Breast epithelium (tissue), 4 donors: ENCODE results near the gene DIS3L2. TPM values are rescaled to one million over a fixed set of nuclear protein-coding genes. Genes with fewer than 3 reads are reported as not detected.
"Not testable (repeated sequence)": the region's sequence is repeated elsewhere in the genome, so short reads cannot be mapped to it uniquely, and the experiment has no call there.

Experiments
- DNase-seq, 2 donors: peaks; one replicate each; pipeline ENCODE4 v3.0.0-alpha.2; 2019; ENCODE audit warnings: low spot score in 2 of 2
- H3K27ac ChIP-seq, 2 donors: fragments of 200-600 bp; sonication (generic) in 1 of 2; one replicate each; pipeline ENCODE4 v1.5.1; 2016 to 2019; ENCODE audit warnings: mild to moderate bottlenecking in 1 of 2
- H3K27me3 ChIP-seq, 2 donors: fragments of 200-600 bp; sonication (generic) in 1 of 2; one replicate each; pipeline versions ENCODE4 v1.5.1 to v1.6.0; 2017 to 2019; ENCODE audit warnings: control low read depth in 1 of 2, mild to moderate bottlenecking in 1 of 2
- H3K36me3 ChIP-seq: fragments of 200-600 bp; one replicate; pipeline ENCODE4 v1.5.1; 2019
- H3K4me1 ChIP-seq, 2 donors: fragments of 200-600 bp; sonication (generic); one replicate each; pipeline ENCODE4 v1.5.1; 2016 to 2019; ENCODE audit warnings: control low read depth in 1 of 2
- H3K4me3 ChIP-seq, 3 donors: fragments of 200-600 bp; sonication (generic); 1 replicate in 2 of 3; 2 replicates in 1 of 3; pipeline ENCODE4 v1.5.1; 2016 to 2019; ENCODE audit warnings: mild to moderate bottlenecking in 3 of 3, moderate library complexity in 2 of 3
- H3K9me3 ChIP-seq, 2 donors: fragments of 200-600 bp; sonication (generic) in 1 of 2; one replicate each; pipeline ENCODE4 v1.5.1; 2016 to 2019; ENCODE audit warnings: control low read depth in 1 of 2
- POLR2A ChIP-seq: fragments of 450-650 bp; IDR thresholded peaks from one replicate; pipeline ENCODE4 v1.6.1; 2016; ENCODE audit warnings: antibody characterized with exemption, mild to moderate bottlenecking, moderate library complexity
- POLR2AphosphoS5 ChIP-seq, 3 donors: sonication (generic); formaldehyde crosslinking; IDR thresholded peaks; one replicate each; pipeline ENCODE4 v1.6.1; 2017; ENCODE audit warnings: antibody characterized with exemption in 3 of 3
- intact Hi-C: fragments of 100-400 bp; cut with DNase I; formaldehyde crosslinking; loops from one replicate; pipeline ENCODE4 v1.15.1; 2023; ENCODE audit warnings: low total_unique reads
- total RNA-seq, 3 donors: library from RNA; depleted of rRNA; stranded (reverse); fragments of >200 nt; gene quantifications; one replicate each; pipeline ENCODE4 v1.1.0, GENCODE V29; 2016
- TF ChIP-seq, protein P1 (sequence below), 3 donors: fragments of 450-650 bp; IDR thresholded peaks; one replicate each; pipeline ENCODE4 v1.5.1; 2016 to 2017; ENCODE audit warnings: antibody characterized with exemption in 3 of 3, mild to moderate bottlenecking in 3 of 3, moderate library complexity in 3 of 3

Gene DIS3L2
- total RNA-seq, 3 donors from 2014 or later = 19.2 to 38.9 (median 33.4) TPM

DNA sequence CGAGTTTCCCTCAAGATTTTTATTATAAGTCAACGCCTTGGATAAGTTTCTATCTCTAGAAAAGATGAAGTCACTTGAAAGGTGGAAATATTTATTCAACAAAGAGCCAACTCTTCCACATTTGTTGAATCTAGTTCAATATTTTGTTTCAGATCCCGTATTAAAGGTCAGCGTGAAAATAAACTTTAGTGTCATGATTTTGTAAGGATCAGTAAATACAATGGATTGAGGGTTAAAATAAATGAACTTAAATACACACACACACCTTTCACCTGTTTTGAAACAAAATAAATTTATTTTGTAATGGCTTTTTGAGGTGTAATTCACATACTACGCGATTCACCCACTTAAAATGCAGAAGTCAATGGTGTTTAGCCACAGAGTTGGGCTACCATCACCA is 19.3 kb upstream of the DIS3L2 start:
- H3K36me3 ChIP-seq = no peaks in the 10 kb centered on the region
- H3K27ac ChIP-seq = no peak overlapping the region
- H3K4me3 ChIP-seq = no peak overlapping the region
- no peak for TF ChIP-seq POLR2A
- TF ChIP-seq POLR2AphosphoS5 (IDR thresholded peaks at IDR 0.05) = no peak
- TF ChIP-seq, protein P1, sequence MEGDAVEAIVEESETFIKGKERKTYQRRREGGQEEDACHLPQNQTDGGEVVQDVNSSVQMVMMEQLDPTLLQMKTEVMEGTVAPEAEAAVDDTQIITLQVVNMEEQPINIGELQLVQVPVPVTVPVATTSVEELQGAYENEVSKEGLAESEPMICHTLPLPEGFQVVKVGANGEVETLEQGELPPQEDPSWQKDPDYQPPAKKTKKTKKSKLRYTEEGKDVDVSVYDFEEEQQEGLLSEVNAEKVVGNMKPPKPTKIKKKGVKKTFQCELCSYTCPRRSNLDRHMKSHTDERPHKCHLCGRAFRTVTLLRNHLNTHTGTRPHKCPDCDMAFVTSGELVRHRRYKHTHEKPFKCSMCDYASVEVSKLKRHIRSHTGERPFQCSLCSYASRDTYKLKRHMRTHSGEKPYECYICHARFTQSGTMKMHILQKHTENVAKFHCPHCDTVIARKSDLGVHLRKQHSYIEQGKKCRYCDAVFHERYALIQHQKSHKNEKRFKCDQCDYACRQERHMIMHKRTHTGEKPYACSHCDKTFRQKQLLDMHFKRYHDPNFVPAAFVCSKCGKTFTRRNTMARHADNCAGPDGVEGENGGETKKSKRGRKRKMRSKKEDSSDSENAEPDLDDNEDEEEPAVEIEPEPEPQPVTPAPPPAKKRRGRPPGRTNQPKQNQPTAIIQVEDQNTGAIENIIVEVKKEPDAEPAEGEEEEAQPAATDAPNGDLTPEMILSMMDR (IDR thresholded peaks at IDR 0.05) = no peak
- H3K4me1 ChIP-seq = no peaks in the 10 kb centered on the region
- DNase-seq = no peak
- intact Hi-C loops = no loop called here
- H3K27me3 ChIP-seq = no peaks in the 10 kb centered on the region
- no peaks in the 10 kb centered on the region for H3K9me3 ChIP-seq

DNA sequence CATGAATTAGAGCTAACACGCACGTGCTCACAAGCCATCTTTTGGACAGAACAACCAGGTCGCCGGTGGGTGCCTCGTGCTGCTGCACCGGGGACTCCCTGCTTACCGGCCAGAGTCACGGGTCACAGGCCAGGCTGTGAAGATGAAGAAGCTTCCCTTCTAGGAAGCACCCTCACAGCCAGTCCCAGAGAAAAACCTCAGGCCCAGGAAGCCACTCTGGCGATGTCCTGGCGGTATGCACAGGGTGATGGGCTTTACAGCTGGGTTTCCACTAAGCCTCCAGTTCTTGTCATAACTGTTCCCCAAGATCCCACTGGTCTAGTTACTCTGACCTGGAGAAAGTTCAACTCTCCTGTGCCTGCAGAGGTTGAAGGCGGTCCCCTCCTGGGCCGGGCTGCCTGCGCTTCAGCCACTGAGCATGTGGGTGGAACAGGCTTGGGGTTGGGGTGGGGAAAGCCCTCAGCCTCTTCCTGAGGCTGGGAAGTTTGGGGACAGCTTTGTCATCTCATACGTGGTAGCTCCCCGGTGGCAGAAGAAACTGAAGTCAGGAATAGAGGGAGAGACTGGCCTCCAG is 15.2 kb upstream of the DIS3L2 start:
- TF ChIP-seq POLR2AphosphoS5 (IDR thresholded peaks at IDR 0.05) (no peak), POLR2A (no peak)
- TF ChIP-seq, protein P1 (IDR thresholded peaks at IDR 0.05) = no peak
- Histone ChIP-seq H3K4me3 (no peak overlapping the region), H3K27me3 (no peaks in the 10 kb centered on the region), H3K9me3 (no peaks in the 10 kb centered on the region), H3K4me1 (no peaks in the 10 kb centered on the region), H3K36me3 (no peaks in the 10 kb centered on the region), H3K27ac (no peak overlapping the region)
- no peak for DNase-seq
- intact Hi-C loops = no loop called here

DNA sequence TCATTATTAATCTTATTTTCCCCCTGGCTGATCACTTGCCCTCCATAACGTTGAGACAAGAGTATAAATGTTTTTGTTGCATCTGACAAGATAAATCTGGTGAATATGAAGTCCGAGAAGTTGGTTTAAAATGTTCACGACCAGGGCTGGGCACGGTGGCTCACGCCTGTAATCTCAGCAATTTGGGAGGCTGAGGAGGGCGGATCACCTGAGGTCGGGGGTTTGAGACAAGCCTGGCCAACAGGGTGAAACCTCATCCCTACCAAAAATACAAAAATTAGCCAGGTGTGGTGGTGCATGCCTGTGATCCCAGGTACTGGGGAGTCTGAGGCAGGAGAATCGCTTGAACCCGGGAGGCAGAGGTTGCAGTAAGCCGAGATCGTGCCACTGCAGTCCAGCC is 14.4 kb upstream of the DIS3L2 start:
- H3K36me3 ChIP-seq, H3K9me3 ChIP-seq, H3K27me3 ChIP-seq, DNase-seq, H3K4me1 ChIP-seq, H3K27ac ChIP-seq, H3K4me3 ChIP-seq, intact Hi-C loops: not testable (repeated sequence)

DNA sequence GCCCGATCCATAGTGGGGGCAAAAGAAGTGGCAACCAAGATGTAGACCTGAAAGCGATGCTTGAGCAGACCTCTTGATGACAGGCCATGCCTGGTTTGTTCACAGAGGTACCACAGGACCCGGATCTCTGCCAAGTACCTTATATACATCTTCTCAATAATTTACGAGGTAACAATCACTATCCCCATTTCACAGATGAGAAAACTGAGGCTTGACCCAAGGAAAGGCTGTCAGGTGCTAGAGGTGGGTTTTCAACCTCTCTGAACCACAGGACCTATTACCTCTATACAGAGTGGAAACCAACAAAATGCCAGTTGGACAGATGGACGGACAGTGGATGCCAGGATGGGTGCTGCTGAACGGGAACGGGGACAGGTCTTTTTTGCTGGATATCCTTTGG is 13.8 kb upstream of the DIS3L2 start:
- intact Hi-C loops = no loop called here
- no peaks in the 10 kb centered on the region for H3K36me3 ChIP-seq
- DNase-seq = no peak
- H3K4me3 ChIP-seq = no peak overlapping the region
- no peaks in the 10 kb centered on the region for H3K27me3 ChIP-seq
- no peaks in the 10 kb centered on the region for H3K9me3 ChIP-seq
- TF ChIP-seq POLR2A (no peak), POLR2AphosphoS5 (IDR thresholded peaks at IDR 0.05) (no peak)
- TF ChIP-seq, protein P1 (IDR thresholded peaks at IDR 0.05) = no peak
- H3K4me1 ChIP-seq = no peaks in the 10 kb centered on the region
- no peak overlapping the region for H3K27ac ChIP-seq

DNA sequence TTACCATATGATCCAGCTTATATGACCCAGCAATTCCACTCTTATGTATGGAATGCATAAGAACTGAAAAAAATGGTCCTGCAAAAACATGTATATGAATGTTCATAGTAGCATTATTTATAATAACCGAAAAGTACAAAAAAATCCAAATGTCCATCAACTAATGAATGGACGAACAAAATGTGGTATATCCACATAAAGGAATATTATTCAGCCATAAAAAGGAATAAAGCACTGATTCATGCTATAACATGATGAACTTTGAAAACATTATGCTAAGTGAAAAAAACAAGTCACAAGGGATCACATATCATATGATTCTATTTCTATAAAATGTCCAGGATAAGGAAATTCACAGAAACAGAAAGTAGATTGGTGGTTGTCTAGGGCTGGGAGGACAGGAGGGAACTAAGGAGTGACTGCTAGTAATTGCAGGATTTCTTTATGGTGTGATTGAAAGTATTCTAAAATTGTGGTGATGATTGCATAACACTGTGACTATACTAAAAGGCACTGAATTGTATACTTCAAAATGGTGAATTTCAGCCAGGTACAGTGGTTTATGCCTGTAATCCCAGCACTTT is 10.0 kb upstream of the DIS3L2 start:
- H3K9me3 ChIP-seq = no peaks in the 10 kb centered on the region
- no peak overlapping the region for H3K27ac ChIP-seq
- no peak overlapping the region for H3K4me3 ChIP-seq
- no peak for DNase-seq
- no peaks in the 10 kb centered on the region for H3K27me3 ChIP-seq
- intact Hi-C loops = no loop called here
- TF ChIP-seq POLR2A (no peak), POLR2AphosphoS5 (IDR thresholded peaks at IDR 0.05) (no peak)
- TF ChIP-seq, protein P1 (IDR thresholded peaks at IDR 0.05) = no peak
- no peaks in the 10 kb centered on the region for H3K4me1 ChIP-seq
- no peaks in the 10 kb centered on the region for H3K36me3 ChIP-seq
